Measurements from ENCODE around the gene POLR1G.

POLR1G gene

DNA sequence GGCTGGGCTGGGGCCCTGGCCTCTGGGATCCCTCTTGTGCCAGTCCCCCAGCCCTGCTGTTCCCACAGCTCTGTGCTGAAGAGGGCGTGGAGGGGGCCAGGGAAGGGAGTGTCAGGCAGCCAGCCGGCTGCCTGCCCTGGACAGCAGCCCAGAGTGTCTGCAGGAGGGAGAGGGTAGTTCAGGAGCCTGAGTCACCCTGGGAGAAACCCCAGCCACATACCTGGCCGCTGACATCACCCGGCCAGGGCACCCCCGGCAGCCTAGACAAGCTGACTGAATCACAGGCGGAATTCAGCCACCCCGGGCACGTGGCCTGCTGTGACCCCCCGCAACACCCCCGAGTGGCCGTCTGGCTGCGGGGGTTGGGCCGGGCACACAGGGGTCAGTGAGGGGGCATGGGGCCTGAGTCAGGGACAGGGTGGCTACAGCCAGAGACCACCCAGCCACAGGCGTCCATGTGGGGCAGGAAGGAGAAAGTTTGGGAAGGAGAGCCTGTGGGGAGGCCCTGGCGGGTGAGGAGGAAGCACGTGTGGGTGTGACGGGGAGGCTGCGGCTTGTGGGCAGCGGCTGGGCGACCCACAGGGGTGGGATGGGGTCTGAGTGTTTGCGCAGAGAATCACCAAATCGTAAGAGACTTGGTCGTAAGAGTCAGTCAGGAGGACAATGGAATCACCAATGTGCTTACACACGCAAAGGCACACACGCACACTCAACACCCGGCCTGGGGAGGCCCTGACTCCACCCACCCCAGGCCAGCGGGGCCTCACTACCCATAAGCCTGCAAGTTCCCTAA, 49.5 kb downstream of the POLR1G start:
- peaks cover 16% of the 10 kb centered on the region for H3K4me1 ChIP-seq (ENCODE audit: insufficient read depth, low read length, poor library complexity, severe bottlenecking)

DNA sequence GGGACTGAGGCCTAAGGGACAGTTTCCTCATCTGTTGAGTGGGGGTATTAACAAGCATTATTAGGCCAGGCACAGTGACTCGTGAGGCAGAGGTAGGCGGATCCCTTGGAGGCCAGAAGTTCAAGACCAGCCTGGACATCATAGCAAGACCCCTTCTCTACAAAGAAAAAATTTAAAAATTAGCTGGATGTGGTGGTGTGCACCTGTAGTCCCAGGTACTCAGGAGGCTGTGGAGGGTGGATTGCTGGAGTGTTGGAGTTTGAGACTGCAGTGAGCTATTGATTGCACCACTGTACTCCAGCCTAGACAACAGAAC, 50.0 kb downstream of the POLR1G start:
- peak overlapping the region; percentile 60; the same call in 1 of the 2 replicates for H2AFZ ChIP-seq (ENCODE audit: low read length)
- H3K79me2 ChIP-seq (ENCODE audit: insufficient read depth, low read length): no peaks in the 10 kb centered on the region

More for the DNA sequence above, 49.5 kb downstream of the POLR1G start:
- H2AFZ ChIP-seq (ENCODE audit: low read length): peak overlapping the region; percentile 60; the same call in 1 of the 2 replicates
- no peaks in the 10 kb centered on the region for H4K20me1 ChIP-seq (ENCODE audit: insufficient read depth, low read length, poor library complexity, severe bottlenecking)
- H3K79me2 ChIP-seq (ENCODE audit: insufficient read depth, low read length): no peaks in the 10 kb centered on the region
- TF ChIP-seq, protein P1, sequence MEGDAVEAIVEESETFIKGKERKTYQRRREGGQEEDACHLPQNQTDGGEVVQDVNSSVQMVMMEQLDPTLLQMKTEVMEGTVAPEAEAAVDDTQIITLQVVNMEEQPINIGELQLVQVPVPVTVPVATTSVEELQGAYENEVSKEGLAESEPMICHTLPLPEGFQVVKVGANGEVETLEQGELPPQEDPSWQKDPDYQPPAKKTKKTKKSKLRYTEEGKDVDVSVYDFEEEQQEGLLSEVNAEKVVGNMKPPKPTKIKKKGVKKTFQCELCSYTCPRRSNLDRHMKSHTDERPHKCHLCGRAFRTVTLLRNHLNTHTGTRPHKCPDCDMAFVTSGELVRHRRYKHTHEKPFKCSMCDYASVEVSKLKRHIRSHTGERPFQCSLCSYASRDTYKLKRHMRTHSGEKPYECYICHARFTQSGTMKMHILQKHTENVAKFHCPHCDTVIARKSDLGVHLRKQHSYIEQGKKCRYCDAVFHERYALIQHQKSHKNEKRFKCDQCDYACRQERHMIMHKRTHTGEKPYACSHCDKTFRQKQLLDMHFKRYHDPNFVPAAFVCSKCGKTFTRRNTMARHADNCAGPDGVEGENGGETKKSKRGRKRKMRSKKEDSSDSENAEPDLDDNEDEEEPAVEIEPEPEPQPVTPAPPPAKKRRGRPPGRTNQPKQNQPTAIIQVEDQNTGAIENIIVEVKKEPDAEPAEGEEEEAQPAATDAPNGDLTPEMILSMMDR (conservative IDR thresholded peaks at IDR 0.05; ENCODE audit: low read length): no peak
- no peak for TF ChIP-seq EZH2phosphoT487 (IDR thresholded peaks at IDR 0.05; ENCODE audit: borderline replicate concordance)
- H3K4me2 ChIP-seq (ENCODE audit: low read depth, low read length, poor library complexity, severe bottlenecking): peak overlapping the region; percentile 22
- H3K36me3 ChIP-seq (ENCODE audit: insufficient read depth, low read length): no peaks in the 10 kb centered on the region
- no peak overlapping the region for H3K9ac ChIP-seq (ENCODE audit: low read depth, low read length, poor library complexity, severe bottlenecking)
- no peaks in the 10 kb centered on the region for H3K9me2 ChIP-seq (replicated peaks; ENCODE audit: low read depth, low read length)
- peak overlapping the region; percentile 59 for H3K4me3 ChIP-seq (ENCODE audit: low read length, poor library complexity, severe bottlenecking)
- peaks cover 7% of the 10 kb centered on the region; the same call in 1 of the 2 replicates for H3F3A ChIP-seq (ENCODE audit: low read depth)
- H3K27me3 ChIP-seq (ENCODE audit: insufficient read depth, low read length, poor library complexity, severe bottlenecking): no peaks in the 10 kb centered on the region
- H3K9me3 ChIP-seq (ENCODE audit: insufficient read depth, low read depth, low read length): no peaks in the 10 kb centered on the region

DNA sequence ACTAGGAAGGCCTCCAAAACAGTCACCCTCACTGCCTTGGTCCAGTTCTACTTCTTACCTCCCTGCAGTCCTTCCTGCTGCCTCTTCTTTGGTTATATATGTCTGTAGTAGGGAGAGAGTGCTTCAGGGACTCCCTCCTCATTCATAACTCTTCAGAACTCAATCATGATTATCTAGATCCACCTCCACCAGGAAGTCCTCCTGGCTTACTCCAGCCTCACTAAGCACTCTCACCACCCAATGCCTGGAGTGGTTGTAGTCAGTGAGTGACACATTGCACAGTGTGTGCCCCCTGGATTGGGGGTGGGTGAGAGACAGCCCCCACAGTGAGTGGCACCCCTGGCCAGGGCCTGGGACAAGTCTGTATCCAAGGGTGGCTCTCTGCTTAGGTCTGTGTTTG, 51.3 kb downstream of the POLR1G start:
- no peak overlapping the region for H2AFZ ChIP-seq (ENCODE audit: low read length)
- H3K4me3 ChIP-seq (ENCODE audit: low read length, poor library complexity, severe bottlenecking): no peak overlapping the region
- TF ChIP-seq, protein P1 (conservative IDR thresholded peaks at IDR 0.05; ENCODE audit: low read length): no peak
- no peak for TF ChIP-seq EZH2phosphoT487 (IDR thresholded peaks at IDR 0.05; ENCODE audit: borderline replicate concordance)
- H3K9me3 ChIP-seq (ENCODE audit: insufficient read depth, low read depth, low read length): no peaks in the 10 kb centered on the region
- no peak overlapping the region for H3K4me2 ChIP-seq (ENCODE audit: low read depth, low read length, poor library complexity, severe bottlenecking)
- no peaks in the 10 kb centered on the region for H4K20me1 ChIP-seq (ENCODE audit: insufficient read depth, low read length, poor library complexity, severe bottlenecking)
- no peaks in the 10 kb centered on the region for H3K79me2 ChIP-seq (ENCODE audit: insufficient read depth, low read length)
- H3K9ac ChIP-seq (ENCODE audit: low read depth, low read length, poor library complexity, severe bottlenecking): no peak overlapping the region
- H3K9me2 ChIP-seq (replicated peaks; ENCODE audit: low read depth, low read length): no peaks in the 10 kb centered on the region
- H3F3A ChIP-seq (ENCODE audit: low read depth): 0 out of 2 replicates have a peak, but pooled peaks cover 3% of the 10 kb centered on the region
- no peaks in the 10 kb centered on the region for H3K27me3 ChIP-seq (ENCODE audit: insufficient read depth, low read length, poor library complexity, severe bottlenecking)
- H3K4me1 ChIP-seq (ENCODE audit: insufficient read depth, low read length, poor library complexity, severe bottlenecking): peaks cover 8% of the 10 kb centered on the region
- no peaks in the 10 kb centered on the region for H3K36me3 ChIP-seq (ENCODE audit: insufficient read depth, low read length)

More for the DNA sequence above, 50.0 kb downstream of the POLR1G start:
- peaks cover 10% of the 10 kb centered on the region for H3K4me1 ChIP-seq (ENCODE audit: insufficient read depth, low read length, poor library complexity, severe bottlenecking)
- no peak overlapping the region for H3K9ac ChIP-seq (ENCODE audit: low read depth, low read length, poor library complexity, severe bottlenecking)
- H3K4me3 ChIP-seq (ENCODE audit: low read length, poor library complexity, severe bottlenecking): peak overlapping the region; percentile 59
- H3K9me2 ChIP-seq (replicated peaks; ENCODE audit: low read depth, low read length): no peaks in the 10 kb centered on the region
- peak overlapping the region; percentile 22 for H3K4me2 ChIP-seq (ENCODE audit: low read depth, low read length, poor library complexity, severe bottlenecking)
- H3K36me3 ChIP-seq (ENCODE audit: insufficient read depth, low read length): no peaks in the 10 kb centered on the region
- no peaks in the 10 kb centered on the region for H3K9me3 ChIP-seq (ENCODE audit: insufficient read depth, low read depth, low read length)
- peaks cover 7% of the 10 kb centered on the region; the same call in 1 of the 2 replicates for H3F3A ChIP-seq (ENCODE audit: low read depth)
- H4K20me1 ChIP-seq (ENCODE audit: insufficient read depth, low read length, poor library complexity, severe bottlenecking): no peaks in the 10 kb centered on the region
- TF ChIP-seq EZH2phosphoT487 (IDR thresholded peaks at IDR 0.05; ENCODE audit: borderline replicate concordance): no peak
- TF ChIP-seq, protein P1 (conservative IDR thresholded peaks at IDR 0.05; ENCODE audit: low read length): no peak
- no peaks in the 10 kb centered on the region for H3K27me3 ChIP-seq (ENCODE audit: insufficient read depth, low read length, poor library complexity, severe bottlenecking)

Data from Loucy (cell line).